ENCODE data around the gene THSD7A. TPM values are rescaled to one million over a fixed set of nuclear protein-coding genes. Genes with fewer than 3 reads are reported as not detected.

Gene THSD7A
- polyA plus RNA-seq, 1 donor (not counting 4 experiments of a cell fraction or from before 2014, with no cell fraction given) = not detected

- no peaks in the 10 kb centered on the region for H4K20me1 ChIP-seq (ENCODE audit: control insufficient read depth, extremely low read depth, insufficient read depth, low read length)
- H3K4me1 ChIP-seq (ENCODE audit: control insufficient read depth, extremely low read depth, insufficient read depth, low read length) = no peaks in the 10 kb centered on the region
- FAIRE-seq = no peak
- no peak overlapping the region for H3K4me2 ChIP-seq (ENCODE audit: control insufficient read depth, extremely low read depth, insufficient read depth, low read depth, low read length)
- no peaks in the 10 kb centered on the region for H3K27me3 ChIP-seq (ENCODE audit: control insufficient read depth, extremely low read depth, insufficient read depth, low read length)
- no peaks in the 10 kb centered on the region for H3K36me3 ChIP-seq (ENCODE audit: control insufficient read depth in 2 of 2, extremely low read depth in 1 of 2, insufficient read depth in 2 of 2, low read length in 2 of 2)
- H3K27ac ChIP-seq (ENCODE audit: control insufficient read depth, insufficient read depth, low read length) = no peak overlapping the region
- no peak overlapping the region for H3K9ac ChIP-seq (ENCODE audit: control insufficient read depth, extremely low read depth, insufficient read depth, low read length)
- TF ChIP-seq EZH2 (IDR thresholded peaks at IDR 0.05; ENCODE audit: low read length) (no peak), CTCF (optimal IDR thresholded peaks at IDR 0.05 in 1 of 3, IDR thresholded peaks at IDR 0.05 in 1 of 3, conservative IDR thresholded peaks at IDR 0.05 in 1 of 3; ENCODE audit: extremely low read depth in 1 of 3, insufficient read depth in 2 of 3, low read length in 3 of 3) (no peak)
- no peak overlapping the region for H2AFZ ChIP-seq (ENCODE audit: control insufficient read depth, low read length)
- H3K9me3 ChIP-seq (ENCODE audit: control insufficient read depth, low read depth, low read length) = no peaks in the 10 kb centered on the region
- no peak overlapping the region for H3K4me3 ChIP-seq (ENCODE audit: control insufficient read depth in 2 of 3, extremely low read depth in 1 of 3, insufficient read depth in 2 of 3, low read depth in 1 of 3, low read length in 3 of 3)
- dilution Hi-C loops (cut with MboI; ENCODE audit: extremely low pct_ligation_motif_present, low sequenced_read_pairs) = no loop called here
- H3K79me2 ChIP-seq (ENCODE audit: control insufficient read depth, insufficient read depth, low read length) = no peaks in the 10 kb centered on the region
- H3K9me1 ChIP-seq (ENCODE audit: control insufficient read depth, extremely low read depth, insufficient read depth, low read length) = no peaks in the 10 kb centered on the region
- DNase-seq (ENCODE audit: low read depth, low spot score) = no peak
Measured at GRCh38 chr7:11620406-11621253, 211.4 kb downstream of the THSD7A start.

GRCh38 chr7:11616466-11616865, 215.5 kb downstream of the THSD7A start:
- Histone ChIP-seq H3K9me1 (ENCODE audit: control insufficient read depth, extremely low read depth, insufficient read depth, low read length) (no peaks in the 10 kb centered on the region), H3K4me3 (ENCODE audit: control insufficient read depth in 2 of 3, extremely low read depth in 1 of 3, insufficient read depth in 2 of 3, low read depth in 1 of 3, low read length in 3 of 3) (no peak overlapping the region), H3K36me3 (ENCODE audit: control insufficient read depth in 2 of 2, extremely low read depth in 1 of 2, insufficient read depth in 2 of 2, low read length in 2 of 2) (no peaks in the 10 kb centered on the region), H3K27ac (ENCODE audit: control insufficient read depth, insufficient read depth, low read length) (no peak overlapping the region), H2AFZ (ENCODE audit: control insufficient read depth, low read length) (no peak overlapping the region), H3K9ac (ENCODE audit: control insufficient read depth, extremely low read depth, insufficient read depth, low read length) (no peak overlapping the region), H3K27me3 (ENCODE audit: control insufficient read depth, extremely low read depth, insufficient read depth, low read length) (no peaks in the 10 kb centered on the region), H4K20me1 (ENCODE audit: control insufficient read depth, extremely low read depth, insufficient read depth, low read length) (no peaks in the 10 kb centered on the region), H3K79me2 (ENCODE audit: control insufficient read depth, insufficient read depth, low read length) (no peaks in the 10 kb centered on the region), H3K4me1 (ENCODE audit: control insufficient read depth, extremely low read depth, insufficient read depth, low read length) (no peaks in the 10 kb centered on the region), H3K9me3 (ENCODE audit: control insufficient read depth, low read depth, low read length) (no peaks in the 10 kb centered on the region), H3K4me2 (ENCODE audit: control insufficient read depth, extremely low read depth, insufficient read depth, low read depth, low read length) (no peak overlapping the region)
- no peak for FAIRE-seq
- dilution Hi-C loops (cut with MboI; ENCODE audit: extremely low pct_ligation_motif_present, low sequenced_read_pairs) = no loop called here
- TF ChIP-seq CTCF (optimal IDR thresholded peaks at IDR 0.05 in 1 of 3, IDR thresholded peaks at IDR 0.05 in 1 of 3, conservative IDR thresholded peaks at IDR 0.05 in 1 of 3; ENCODE audit: extremely low read depth in 1 of 3, insufficient read depth in 2 of 3, low read length in 3 of 3) = no peak
- TF ChIP-seq EZH2 (IDR thresholded peaks at IDR 0.05; ENCODE audit: low read length) = no peak
- DNase-seq (ENCODE audit: low read depth, low spot score) = no peak

All from keratinocyte (primary cell).